ENCODE measurements around the gene ANKRD30A.

DNA sequence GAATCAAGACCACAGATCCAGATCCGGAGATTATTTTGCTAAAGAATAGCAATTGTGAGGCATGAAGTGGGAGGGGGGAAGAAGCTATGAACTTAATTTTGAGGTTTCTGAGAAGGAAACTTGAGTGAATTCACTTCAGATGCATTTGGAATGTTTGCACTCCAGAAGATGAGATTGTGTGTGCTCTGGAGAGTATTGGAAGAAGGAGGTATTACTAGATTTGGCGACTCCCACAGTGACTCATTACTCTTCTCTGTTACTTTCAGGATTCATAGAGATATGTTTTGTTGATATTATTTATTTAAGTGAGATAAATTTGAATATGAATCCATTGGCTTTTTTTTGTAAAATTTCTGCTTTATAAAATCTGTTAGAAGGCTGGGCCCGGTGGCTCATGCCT lies 80.7 kb downstream of the ANKRD30A start:
- TF ChIP-seq, protein P1, sequence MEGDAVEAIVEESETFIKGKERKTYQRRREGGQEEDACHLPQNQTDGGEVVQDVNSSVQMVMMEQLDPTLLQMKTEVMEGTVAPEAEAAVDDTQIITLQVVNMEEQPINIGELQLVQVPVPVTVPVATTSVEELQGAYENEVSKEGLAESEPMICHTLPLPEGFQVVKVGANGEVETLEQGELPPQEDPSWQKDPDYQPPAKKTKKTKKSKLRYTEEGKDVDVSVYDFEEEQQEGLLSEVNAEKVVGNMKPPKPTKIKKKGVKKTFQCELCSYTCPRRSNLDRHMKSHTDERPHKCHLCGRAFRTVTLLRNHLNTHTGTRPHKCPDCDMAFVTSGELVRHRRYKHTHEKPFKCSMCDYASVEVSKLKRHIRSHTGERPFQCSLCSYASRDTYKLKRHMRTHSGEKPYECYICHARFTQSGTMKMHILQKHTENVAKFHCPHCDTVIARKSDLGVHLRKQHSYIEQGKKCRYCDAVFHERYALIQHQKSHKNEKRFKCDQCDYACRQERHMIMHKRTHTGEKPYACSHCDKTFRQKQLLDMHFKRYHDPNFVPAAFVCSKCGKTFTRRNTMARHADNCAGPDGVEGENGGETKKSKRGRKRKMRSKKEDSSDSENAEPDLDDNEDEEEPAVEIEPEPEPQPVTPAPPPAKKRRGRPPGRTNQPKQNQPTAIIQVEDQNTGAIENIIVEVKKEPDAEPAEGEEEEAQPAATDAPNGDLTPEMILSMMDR (IDR thresholded peaks at IDR 0.05), result no peak
- no peak for TF ChIP-seq ATF1 (CRISPR knock-in tag; IDR thresholded peaks at IDR 0.05)
- TF ChIP-seq, protein P2, sequence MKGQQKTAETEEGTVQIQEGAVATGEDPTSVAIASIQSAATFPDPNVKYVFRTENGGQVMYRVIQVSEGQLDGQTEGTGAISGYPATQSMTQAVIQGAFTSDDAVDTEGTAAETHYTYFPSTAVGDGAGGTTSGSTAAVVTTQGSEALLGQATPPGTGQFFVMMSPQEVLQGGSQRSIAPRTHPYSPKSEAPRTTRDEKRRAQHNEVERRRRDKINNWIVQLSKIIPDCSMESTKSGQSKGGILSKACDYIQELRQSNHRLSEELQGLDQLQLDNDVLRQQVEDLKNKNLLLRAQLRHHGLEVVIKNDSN (CRISPR knock-in tag; IDR thresholded peaks at IDR 0.05), result no peak
- no peak for TF ChIP-seq NR2C2 (CRISPR knock-in tag; IDR thresholded peaks at IDR 0.05)
- no peak for TF ChIP-seq TP53 (CRISPR knock-in tag; IDR thresholded peaks at IDR 0.05)
- no peak for TF ChIP-seq ZNF232 (CRISPR knock-in tag; IDR thresholded peaks at IDR 0.05)
- TF ChIP-seq SMAD3 (CRISPR knock-in tag; IDR thresholded peaks at IDR 0.05; ENCODE audit: borderline replicate concordance), result no peak
- TF ChIP-seq, protein P3, sequence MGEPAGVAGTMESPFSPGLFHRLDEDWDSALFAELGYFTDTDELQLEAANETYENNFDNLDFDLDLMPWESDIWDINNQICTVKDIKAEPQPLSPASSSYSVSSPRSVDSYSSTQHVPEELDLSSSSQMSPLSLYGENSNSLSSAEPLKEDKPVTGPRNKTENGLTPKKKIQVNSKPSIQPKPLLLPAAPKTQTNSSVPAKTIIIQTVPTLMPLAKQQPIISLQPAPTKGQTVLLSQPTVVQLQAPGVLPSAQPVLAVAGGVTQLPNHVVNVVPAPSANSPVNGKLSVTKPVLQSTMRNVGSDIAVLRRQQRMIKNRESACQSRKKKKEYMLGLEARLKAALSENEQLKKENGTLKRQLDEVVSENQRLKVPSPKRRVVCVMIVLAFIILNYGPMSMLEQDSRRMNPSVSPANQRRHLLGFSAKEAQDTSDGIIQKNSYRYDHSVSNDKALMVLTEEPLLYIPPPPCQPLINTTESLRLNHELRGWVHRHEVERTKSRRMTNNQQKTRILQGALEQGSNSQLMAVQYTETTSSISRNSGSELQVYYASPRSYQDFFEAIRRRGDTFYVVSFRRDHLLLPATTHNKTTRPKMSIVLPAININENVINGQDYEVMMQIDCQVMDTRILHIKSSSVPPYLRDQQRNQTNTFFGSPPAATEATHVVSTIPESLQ (CRISPR knock-in tag; IDR thresholded peaks at IDR 0.05), result no peak
- TF ChIP-seq CREM (CRISPR knock-in tag; IDR thresholded peaks at IDR 0.05), result no peak
- TF ChIP-seq, protein P4, sequence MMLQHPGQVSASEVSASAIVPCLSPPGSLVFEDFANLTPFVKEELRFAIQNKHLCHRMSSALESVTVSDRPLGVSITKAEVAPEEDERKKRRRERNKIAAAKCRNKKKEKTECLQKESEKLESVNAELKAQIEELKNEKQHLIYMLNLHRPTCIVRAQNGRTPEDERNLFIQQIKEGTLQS (CRISPR knock-in tag; conservative IDR thresholded peaks at IDR 0.05), result no peak
- TF ChIP-seq, protein P5, sequence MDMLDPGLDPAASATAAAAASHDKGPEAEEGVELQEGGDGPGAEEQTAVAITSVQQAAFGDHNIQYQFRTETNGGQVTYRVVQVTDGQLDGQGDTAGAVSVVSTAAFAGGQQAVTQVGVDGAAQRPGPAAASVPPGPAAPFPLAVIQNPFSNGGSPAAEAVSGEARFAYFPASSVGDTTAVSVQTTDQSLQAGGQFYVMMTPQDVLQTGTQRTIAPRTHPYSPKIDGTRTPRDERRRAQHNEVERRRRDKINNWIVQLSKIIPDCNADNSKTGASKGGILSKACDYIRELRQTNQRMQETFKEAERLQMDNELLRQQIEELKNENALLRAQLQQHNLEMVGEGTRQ (CRISPR knock-in tag; IDR thresholded peaks at IDR 0.05), result no peak
- TF ChIP-seq NFATC4 (CRISPR knock-in tag; IDR thresholded peaks at IDR 0.05), result no peak

Data from WTC11 (cell line).